ENCODE results near the gene PLTP.
A peak's percentile ranks its signal among the peaks of the same experiment; 100 is the strongest.
"Not testable (repeated sequence)": the region's sequence is repeated elsewhere in the genome, so short reads cannot be mapped to it uniquely, and the experiment has no call there.

The PLTP gene

GRCh38 chr20:45890077-45890984 is 21.6 kb downstream of the PLTP start:
- TF ChIP-seq TAF1 (IDR thresholded peaks at IDR 0.05; ENCODE audit: borderline replicate concordance, low read depth, low read length), result no peak
- FAIRE-seq (no peak), DNase-seq (ENCODE audit: insufficient read length) (no peak)

GRCh38 chr20:45888681-45889080 is 23.3 kb downstream of the PLTP start:
- no peak for TF ChIP-seq POLR2A (IDR thresholded peaks at IDR 0.05; ENCODE audit: low read depth, low read length)
- TF ChIP-seq POLR2AphosphoS5 (IDR thresholded peaks at IDR 0.05; ENCODE audit: low read depth, low read length), result no peak
- no peak for TF ChIP-seq TAF1 (IDR thresholded peaks at IDR 0.05; ENCODE audit: borderline replicate concordance, low read depth, low read length)
- DNase-seq (ENCODE audit: insufficient read length) (no peak), FAIRE-seq (no peak)

GRCh38 chr20:45887346-45887715 is 24.6 kb downstream of the PLTP start, which contains the start of gene SPATA25:
Gene SPATA25 (minus strand): TSS chr20:45887622. CDS start chr20:45887590, 32 bp downstream.
- DNase-seq (ENCODE audit: insufficient read length) (no peak), FAIRE-seq (no peak)
- TF ChIP-seq TAF1 (IDR thresholded peaks at IDR 0.05; ENCODE audit: borderline replicate concordance, low read depth, low read length) (no peak), POLR2A (IDR thresholded peaks at IDR 0.05; ENCODE audit: low read depth, low read length) (no peak), POLR2AphosphoS5 (IDR thresholded peaks at IDR 0.05; ENCODE audit: low read depth, low read length) (no peak)

- TF ChIP-seq TAF1 (IDR thresholded peaks at IDR 0.05; ENCODE audit: borderline replicate concordance, low read depth, low read length) (no peak), POLR2A (IDR thresholded peaks at IDR 0.05; ENCODE audit: low read depth, low read length) (no peak; the same call in 1 of the 2 replicates), POLR2AphosphoS5 (IDR thresholded peaks at IDR 0.05; ENCODE audit: low read depth, low read length) (no peak)
- no peak for FAIRE-seq
- no peak for DNase-seq (ENCODE audit: insufficient read length)
Observed at GRCh38 chr20:45886590-45887345, 25.2 kb downstream of the PLTP start.

GRCh38 chr20:45883100-45883469 is 28.9 kb downstream of the PLTP start:
- no peak for DNase-seq (ENCODE audit: insufficient read length)
- TF ChIP-seq POLR2AphosphoS5 (IDR thresholded peaks at IDR 0.05; ENCODE audit: low read depth, low read length) (no peak), POLR2A (IDR thresholded peaks at IDR 0.05; ENCODE audit: low read depth, low read length) (no peak), TAF1 (IDR thresholded peaks at IDR 0.05; ENCODE audit: borderline replicate concordance, low read depth, low read length) (no peak)
- no peak for FAIRE-seq

- FAIRE-seq, result no peak
- DNase-seq (ENCODE audit: insufficient read length), result no peak
- no peak for TF ChIP-seq TAF1 (IDR thresholded peaks at IDR 0.05; ENCODE audit: borderline replicate concordance, low read depth, low read length)
- no peak for TF ChIP-seq POLR2AphosphoS5 (IDR thresholded peaks at IDR 0.05; ENCODE audit: low read depth, low read length)
- TF ChIP-seq POLR2A (IDR thresholded peaks at IDR 0.05; ENCODE audit: low read depth, low read length), result no peak
Observed at GRCh38 chr20:45882469-45883099, 29.4 kb downstream of the PLTP start.

GRCh38 chr20:45880988-45881788 is 30.8 kb downstream of the PLTP start, which contains the start of gene ZSWIM1:
Gene ZSWIM1 (plus strand): TSS chr20:45881227. CDS start chr20:45882593, 1,366 bp downstream.
- FAIRE-seq (peak; percentile 99), DNase-seq (ENCODE audit: insufficient read length) (peak; percentile 96)
- TF ChIP-seq POLR2AphosphoS5 (IDR thresholded peaks at IDR 0.05; ENCODE audit: low read depth, low read length) (peak; percentile 96), TAF1 (IDR thresholded peaks at IDR 0.05; ENCODE audit: borderline replicate concordance, low read depth, low read length) (peak; percentile 96), POLR2A (IDR thresholded peaks at IDR 0.05; ENCODE audit: low read depth, low read length) (peak; percentile 97)

- FAIRE-seq (no peak), DNase-seq (ENCODE audit: insufficient read length) (no peak)
- TF ChIP-seq POLR2A (IDR thresholded peaks at IDR 0.05; ENCODE audit: low read depth, low read length) (no peak), POLR2AphosphoS5 (IDR thresholded peaks at IDR 0.05; ENCODE audit: low read depth, low read length) (no peak)
Observed at GRCh38 chr20:45878076-45878761, 33.7 kb downstream of the PLTP start.

- FAIRE-seq, result no peak
- DNase-seq (ENCODE audit: insufficient read length), result no peak
- no peak for TF ChIP-seq POLR2AphosphoS5 (IDR thresholded peaks at IDR 0.05; ENCODE audit: low read depth, low read length)
- no peak for TF ChIP-seq POLR2A (IDR thresholded peaks at IDR 0.05; ENCODE audit: low read depth, low read length)
- no peak for TF ChIP-seq TAF1 (IDR thresholded peaks at IDR 0.05; ENCODE audit: borderline replicate concordance, low read depth, low read length)
Observed at GRCh38 chr20:45874576-45874975, 37.4 kb downstream of the PLTP start.

GRCh38 chr20:45874104-45874481 is 37.9 kb downstream of the PLTP start:
- not testable (repeated sequence) for FAIRE-seq; DNase-seq (ENCODE audit: insufficient read length)
